MM.1S (cell line): ENCODE measurements around the gene VAV3.

Experiments
- DNase-seq: peaks from one replicate; pipeline ENCODE4 v3.0.0-alpha.2; 2015
- H2AFZ ChIP-seq: fragments of 300-600 bp; sonication (generic); 2 replicates; pipeline ENCODE4 v1.6.0; 2016; ENCODE audit warnings: antibody characterized with exemption, low read length
- H3F3A ChIP-seq: fragments of 300-600 bp; sonication (generic); 2 replicates; pipeline ENCODE4 v1.6.1; 2016; ENCODE audit warnings: mild to moderate bottlenecking, antibody characterized with exemption, low read length, moderate library complexity, mixed read lengths; ENCODE audit not compliant: insufficient read depth
- H3K27ac ChIP-seq: fragments of 300-600 bp; sonication (generic); 2 replicates; pipeline ENCODE4 v1.5.1; 2016; ENCODE audit warnings: mild to moderate bottlenecking, low read length
- H3K27me3 ChIP-seq: fragments of 300-600 bp; sonication (generic); replicated peaks from 2 replicates; pipeline ENCODE4 v1.6.0; 2016; ENCODE audit warnings: low read length; ENCODE audit not compliant: insufficient read depth
- H3K36me3 ChIP-seq: fragments of 300-600 bp; sonication (generic); replicated peaks from 2 replicates; pipeline ENCODE4 v1.6.1; 2016; ENCODE audit warnings: mild to moderate bottlenecking, low read length, mixed read lengths; ENCODE audit not compliant: insufficient read depth
- H3K4me1 ChIP-seq: fragments of 300-600 bp; sonication (generic); 2 replicates; pipeline ENCODE4 v1.6.1; 2016; ENCODE audit warnings: low read length, mixed read lengths
- H3K4me2 ChIP-seq: fragments of 300-600 bp; sonication (generic); 2 replicates; pipeline ENCODE4 v1.6.0; 2016; ENCODE audit warnings: low read depth, low read length
- H3K4me3 ChIP-seq: fragments of 300-600 bp; sonication (generic); 2 replicates; pipeline ENCODE4 v1.5.1; 2016; ENCODE audit warnings: low read length, mixed read lengths
- H3K79me2 ChIP-seq: fragments of 300-600 bp; sonication (generic); 2 replicates; pipeline ENCODE4 v1.6.1; 2016; ENCODE audit warnings: mixed run types, low read length, mixed read lengths
- H3K9ac ChIP-seq: fragments of 300-600 bp; sonication (generic); 2 replicates; pipeline ENCODE4 v1.6.1; 2016; ENCODE audit warnings: low read length, mixed read lengths
- H3K9me2 ChIP-seq: fragments of 300-600 bp; sonication (generic); replicated peaks from 2 replicates; pipeline ENCODE4 v1.6.1; 2016; ENCODE audit warnings: mild to moderate bottlenecking, low read length, mixed read lengths; ENCODE audit not compliant: insufficient read depth
- H3K9me3 ChIP-seq: fragments of 300-600 bp; sonication (generic); replicated peaks from 2 replicates; pipeline ENCODE4 v1.6.1; 2016; ENCODE audit warnings: mild to moderate bottlenecking, low read length, mixed read lengths; ENCODE audit not compliant: insufficient read depth
- H4K20me1 ChIP-seq: fragments of 300-600 bp; sonication (generic); 2 replicates; pipeline ENCODE4 v1.6.1; 2016; ENCODE audit warnings: mild to moderate bottlenecking, low read length, moderate library complexity, mixed read lengths; ENCODE audit not compliant: insufficient read depth
- EZH2 ChIP-seq: fragments of 300-600 bp; sonication (generic); optimal IDR thresholded peaks from 2 replicates; pipeline ENCODE3; 2017; ENCODE audit warnings: low read depth, mild to moderate bottlenecking, antibody characterized with exemption, low read length, mixed read lengths
- EZH2phosphoT487 ChIP-seq: fragments of 300-600 bp; sonication (generic); IDR thresholded peaks from 2 replicates; pipeline ENCODE4 v1.6.1; 2018; ENCODE audit warnings: antibody characterized with exemption, low read length
- TF ChIP-seq, protein P1 (sequence below): fragments of 300-600 bp; sonication (generic); IDR thresholded peaks from 2 replicates; pipeline ENCODE4 v1.5.1; 2016; ENCODE audit warnings: antibody characterized with exemption, low read length, mixed read lengths

Gene VAV3

GRCh38 chr1:107544285-107544684 lies 420.7 kb downstream of the VAV3 start:
- Histone ChIP-seq H3K27ac (no peak overlapping the region), H3K4me3 (no peak overlapping the region), H2AFZ (no peak overlapping the region), H3K4me2 (no peak overlapping the region), H3K9me3 (no peaks in the 10 kb centered on the region), H3K79me2 (no peaks in the 10 kb centered on the region), H3K27me3 (no peaks in the 10 kb centered on the region), H3K36me3 (no peaks in the 10 kb centered on the region), H3F3A (no peaks in the 10 kb centered on the region), H3K9me2 (no peaks in the 10 kb centered on the region), H3K9ac (no peak overlapping the region), H3K4me1 (no peaks in the 10 kb centered on the region), H4K20me1 (no peaks in the 10 kb centered on the region)
- no peak for TF ChIP-seq EZH2
- TF ChIP-seq, protein P1, sequence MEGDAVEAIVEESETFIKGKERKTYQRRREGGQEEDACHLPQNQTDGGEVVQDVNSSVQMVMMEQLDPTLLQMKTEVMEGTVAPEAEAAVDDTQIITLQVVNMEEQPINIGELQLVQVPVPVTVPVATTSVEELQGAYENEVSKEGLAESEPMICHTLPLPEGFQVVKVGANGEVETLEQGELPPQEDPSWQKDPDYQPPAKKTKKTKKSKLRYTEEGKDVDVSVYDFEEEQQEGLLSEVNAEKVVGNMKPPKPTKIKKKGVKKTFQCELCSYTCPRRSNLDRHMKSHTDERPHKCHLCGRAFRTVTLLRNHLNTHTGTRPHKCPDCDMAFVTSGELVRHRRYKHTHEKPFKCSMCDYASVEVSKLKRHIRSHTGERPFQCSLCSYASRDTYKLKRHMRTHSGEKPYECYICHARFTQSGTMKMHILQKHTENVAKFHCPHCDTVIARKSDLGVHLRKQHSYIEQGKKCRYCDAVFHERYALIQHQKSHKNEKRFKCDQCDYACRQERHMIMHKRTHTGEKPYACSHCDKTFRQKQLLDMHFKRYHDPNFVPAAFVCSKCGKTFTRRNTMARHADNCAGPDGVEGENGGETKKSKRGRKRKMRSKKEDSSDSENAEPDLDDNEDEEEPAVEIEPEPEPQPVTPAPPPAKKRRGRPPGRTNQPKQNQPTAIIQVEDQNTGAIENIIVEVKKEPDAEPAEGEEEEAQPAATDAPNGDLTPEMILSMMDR = no peak
- DNase-seq = no peak

GRCh38 chr1:107541412-107541811 lies 423.6 kb downstream of the VAV3 start:
- DNase-seq = no peak
- no peak overlapping the region for H3K9ac ChIP-seq
- H3K27me3 ChIP-seq = no peaks in the 10 kb centered on the region
- no peak overlapping the region for H2AFZ ChIP-seq
- no peaks in the 10 kb centered on the region for H3K4me1 ChIP-seq
- H3K4me3 ChIP-seq = no peak overlapping the region
- TF ChIP-seq, protein P1 = no peak
- no peak for TF ChIP-seq EZH2
- TF ChIP-seq EZH2phosphoT487 = no peak
- H3K27ac ChIP-seq = no peak overlapping the region
- H3K4me2 ChIP-seq = no peak overlapping the region
- no peaks in the 10 kb centered on the region for H3K36me3 ChIP-seq
- no peaks in the 10 kb centered on the region for H4K20me1 ChIP-seq
- no peaks in the 10 kb centered on the region for H3K79me2 ChIP-seq
- no peaks in the 10 kb centered on the region for H3F3A ChIP-seq
- no peaks in the 10 kb centered on the region for H3K9me2 ChIP-seq
- no peaks in the 10 kb centered on the region for H3K9me3 ChIP-seq

DNA sequence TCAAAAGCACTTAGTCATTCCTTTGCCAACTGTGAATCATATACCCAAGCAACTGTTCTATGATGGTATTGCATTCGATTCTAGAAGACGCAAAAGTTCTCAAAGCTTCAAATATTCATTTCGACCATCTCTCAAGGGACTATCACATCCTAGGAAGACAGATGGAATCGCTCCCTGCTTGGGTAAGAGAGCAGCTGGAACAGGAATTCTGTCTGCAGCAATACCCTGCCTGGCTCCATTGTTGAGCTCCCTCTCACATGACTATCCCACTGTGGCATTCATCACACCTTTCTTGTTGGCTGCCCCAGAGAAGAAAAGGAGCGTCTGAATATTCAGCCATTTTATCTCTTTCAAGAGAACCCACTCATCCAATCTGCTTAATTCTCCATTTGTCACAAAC lies 426.5 kb downstream of the VAV3 start:
- Histone ChIP-seq H3K9me3 (no peaks in the 10 kb centered on the region), H3K9ac (no peak overlapping the region), H3K27me3 (no peaks in the 10 kb centered on the region), H3K4me1 (no peaks in the 10 kb centered on the region), H3F3A (no peaks in the 10 kb centered on the region), H2AFZ (no peak overlapping the region), H4K20me1 (no peaks in the 10 kb centered on the region), H3K27ac (no peak overlapping the region), H3K4me3 (no peak overlapping the region), H3K79me2 (no peaks in the 10 kb centered on the region), H3K9me2 (no peaks in the 10 kb centered on the region), H3K36me3 (no peaks in the 10 kb centered on the region), H3K4me2 (no peak overlapping the region)
- no peak for DNase-seq
- TF ChIP-seq EZH2phosphoT487 (no peak), EZH2 (no peak)
- TF ChIP-seq, protein P1 = no peak
